Measurements from ENCODE around the gene SMYD3. TPM values are rescaled to one million over a fixed set of nuclear protein-coding genes. Genes with fewer than 3 reads are reported as not detected.

Gene SMYD3
- total RNA-seq, 1 donor from 2014 or later, result 34.9 TPM

GRCh38 chr1:245832771-245833527 lies 674.1 kb downstream of the SMYD3 start:
- H3K4me3 Mint-ChIP-seq, result no peak overlapping the region
- H3K36me3 Mint-ChIP-seq, result no peaks in the 10 kb centered on the region
- no peak overlapping the region for H3K27ac Mint-ChIP-seq
- H3K27me3 Mint-ChIP-seq (ENCODE audit: low read depth), result no peaks in the 10 kb centered on the region
- TF ChIP-seq CTCF (IDR thresholded peaks at IDR 0.05; ENCODE audit: unreplicated experiment), result no peak
- peaks cover 5% of the 10 kb centered on the region for H3K9me3 Mint-ChIP-seq
- no peak for DNase-seq (ENCODE audit: low spot score in 2 of 2, unreplicated experiment in 2 of 2)
- H3K4me1 Mint-ChIP-seq, result peaks cover 14% of the 10 kb centered on the region

- TF ChIP-seq CTCF (IDR thresholded peaks at IDR 0.05; ENCODE audit: unreplicated experiment), result no peak
- no peaks in the 10 kb centered on the region for H3K27me3 Mint-ChIP-seq (ENCODE audit: low read depth)
- no peaks in the 10 kb centered on the region for H3K36me3 Mint-ChIP-seq
- no peak overlapping the region for H3K4me3 Mint-ChIP-seq
- H3K4me1 Mint-ChIP-seq, result peaks cover 4% of the 10 kb centered on the region
- peaks cover 5% of the 10 kb centered on the region for H3K9me3 Mint-ChIP-seq
- DNase-seq (ENCODE audit: low spot score in 2 of 2, unreplicated experiment in 2 of 2), result no peak
- no peak overlapping the region for H3K27ac Mint-ChIP-seq
Measured at GRCh38 chr1:245831518-245831917, 675.6 kb downstream of the SMYD3 start.

- H3K9me3 Mint-ChIP-seq, result peaks cover 5% of the 10 kb centered on the region
- no peaks in the 10 kb centered on the region for H3K27me3 Mint-ChIP-seq (ENCODE audit: low read depth)
- no peak overlapping the region for H3K27ac Mint-ChIP-seq
- H3K4me3 Mint-ChIP-seq, result no peak overlapping the region
- H3K36me3 Mint-ChIP-seq, result no peaks in the 10 kb centered on the region
- no peak for DNase-seq (ENCODE audit: low spot score in 2 of 2, unreplicated experiment in 2 of 2)
- no peak for TF ChIP-seq CTCF (IDR thresholded peaks at IDR 0.05; ENCODE audit: unreplicated experiment)
- H3K4me1 Mint-ChIP-seq, result no peaks in the 10 kb centered on the region
Measured at GRCh38 chr1:245829826-245830225, 677.3 kb downstream of the SMYD3 start.

GRCh38 chr1:245829194-245829593 lies 677.9 kb downstream of the SMYD3 start:
- no peak overlapping the region for H3K4me3 Mint-ChIP-seq
- no peak for DNase-seq (ENCODE audit: low spot score in 2 of 2, unreplicated experiment in 2 of 2)
- H3K27me3 Mint-ChIP-seq (ENCODE audit: low read depth), result no peaks in the 10 kb centered on the region
- H3K27ac Mint-ChIP-seq, result no peak overlapping the region
- no peak for TF ChIP-seq CTCF (IDR thresholded peaks at IDR 0.05; ENCODE audit: unreplicated experiment)
- H3K9me3 Mint-ChIP-seq, result peaks cover 5% of the 10 kb centered on the region
- H3K36me3 Mint-ChIP-seq, result no peaks in the 10 kb centered on the region
- H3K4me1 Mint-ChIP-seq, result no peaks in the 10 kb centered on the region

GRCh38 chr1:245827301-245827700 lies 679.8 kb downstream of the SMYD3 start:
- DNase-seq (ENCODE audit: low spot score in 2 of 2, unreplicated experiment in 2 of 2), result no peak
- peaks cover 4% of the 10 kb centered on the region for H3K36me3 Mint-ChIP-seq
- no peak overlapping the region for H3K27ac Mint-ChIP-seq
- H3K4me1 Mint-ChIP-seq, result peaks cover 3% of the 10 kb centered on the region
- TF ChIP-seq CTCF (IDR thresholded peaks at IDR 0.05; ENCODE audit: unreplicated experiment), result no peak
- H3K27me3 Mint-ChIP-seq (ENCODE audit: low read depth), result no peaks in the 10 kb centered on the region
- H3K9me3 Mint-ChIP-seq, result peaks cover 8% of the 10 kb centered on the region
- H3K4me3 Mint-ChIP-seq, result no peak overlapping the region

All from mesothelial cell of epicardium (in vitro differentiated cells).